SJCRH30 (cell line): Measurements from ENCODE around the gene AKAP12. TPM values are rescaled to one million over a fixed set of nuclear protein-coding genes. Genes with fewer than 3 reads are reported as not detected.
"Not testable (repeated sequence)": the region's sequence is repeated elsewhere in the genome, so short reads cannot be mapped to it uniquely, and the experiment has no call there.

Experiments
- DNase-seq, 2 experiments: peaks; one replicate each; pipeline ENCODE4 v3.0.0-alpha.2; 2015 to 2020
- H3K27ac ChIP-seq: fragments of 250-450 bp; sonication (Bioruptor Pico); 2 replicates; pipeline ENCODE4 v1.5.1; 2020; ENCODE audit warnings: mild to moderate bottlenecking, moderate library complexity
- H3K27me3 ChIP-seq: fragments of 250-450 bp; sonication (Bioruptor Pico); 2 replicates; pipeline ENCODE4 v1.5.1; 2020; ENCODE audit warnings: mild to moderate bottlenecking, moderate library complexity
- H3K36me3 ChIP-seq: fragments of 250-450 bp; sonication (Bioruptor Pico); 2 replicates; pipeline ENCODE4 v1.5.1; 2020; ENCODE audit warnings: mild to moderate bottlenecking, moderate library complexity
- H3K4me1 ChIP-seq: fragments of 250-450 bp; sonication (Bioruptor Pico); 2 replicates; pipeline ENCODE4 v1.5.1; 2020; ENCODE audit warnings: mild to moderate bottlenecking, moderate library complexity
- H3K4me3 ChIP-seq: fragments of 250-450 bp; sonication (Bioruptor Pico); 2 replicates; pipeline ENCODE4 v1.5.1; 2020; ENCODE audit warnings: mild to moderate bottlenecking, moderate library complexity
- H3K9me3 ChIP-seq: fragments of 250-450 bp; sonication (Bioruptor Pico); replicated peaks from 2 replicates; pipeline ENCODE4 v1.5.1; 2020; ENCODE audit warnings: mild to moderate bottlenecking, moderate library complexity
- total RNA-seq: library from RNA; depleted of rRNA; stranded (reverse); fragments of >200 nt; shearing (Covaris generic); gene quantifications from 2 replicates; pipeline ENCODE4 v1.2.3, GENCODE V29; 2014

Gene AKAP12
- total RNA-seq, 1 experiment from 2014 or later = 70.8 TPM

GRCh38 chr6:151374036-151374683 is 134.4 kb downstream of the AKAP12 start:
- H3K27me3 ChIP-seq = no peaks in the 10 kb centered on the region
- no peak overlapping the region for H3K4me3 ChIP-seq
- peaks cover 7% of the 10 kb centered on the region; the same call in 1 of the 2 replicates for H3K9me3 ChIP-seq
- peaks cover 23% of the 10 kb centered on the region for H3K36me3 ChIP-seq
- no peaks in the 10 kb centered on the region for H3K4me1 ChIP-seq
- H3K27ac ChIP-seq = no peak overlapping the region
- no peak for DNase-seq

GRCh38 chr6:151375833-151376232 is 136.1 kb downstream of the AKAP12 start:
- no peak for DNase-seq
- Histone ChIP-seq H3K27me3 (no peaks in the 10 kb centered on the region), H3K9me3 (peaks cover 7% of the 10 kb centered on the region; the same call in 1 of the 2 replicates), H3K36me3 (peaks cover 19% of the 10 kb centered on the region), H3K27ac (no peak overlapping the region), H3K4me3 (no peak overlapping the region), H3K4me1 (no peaks in the 10 kb centered on the region)

- Histone ChIP-seq H3K4me3 (no peak overlapping the region), H3K4me1 (no peaks in the 10 kb centered on the region), H3K36me3 (peaks cover 16% of the 10 kb centered on the region), H3K9me3 (peaks cover 7% of the 10 kb centered on the region; the same call in 1 of the 2 replicates), H3K27ac (no peak overlapping the region), H3K27me3 (no peaks in the 10 kb centered on the region)
- DNase-seq = no peak
Observed at GRCh38 chr6:151376440-151376839, 136.7 kb downstream of the AKAP12 start.

GRCh38 chr6:151377095-151377494 is 137.3 kb downstream of the AKAP12 start:
- Histone ChIP-seq H3K27me3 (no peaks in the 10 kb centered on the region), H3K9me3 (peaks cover 7% of the 10 kb centered on the region; the same call in 1 of the 2 replicates), H3K36me3 (peaks cover 10% of the 10 kb centered on the region), H3K4me3 (no peak overlapping the region), H3K27ac (no peak overlapping the region), H3K4me1 (no peaks in the 10 kb centered on the region)
- DNase-seq = no peak

- Histone ChIP-seq H3K4me1 (peaks cover 19% of the 10 kb centered on the region), H3K4me3 (no peak overlapping the region), H3K36me3 (peaks cover 12% of the 10 kb centered on the region), H3K27ac (no peak overlapping the region), H3K27me3 (no peaks in the 10 kb centered on the region), H3K9me3 (peaks cover 7% of the 10 kb centered on the region; the same call in 1 of the 2 replicates)
- DNase-seq = no peak
Observed at GRCh38 chr6:151379933-151380847, 140.4 kb downstream of the AKAP12 start.

- no peak for DNase-seq
- peaks cover 19% of the 10 kb centered on the region for H3K4me1 ChIP-seq
- H3K27ac ChIP-seq = no peak overlapping the region
- H3K4me3 ChIP-seq = no peak overlapping the region
- peaks cover 7% of the 10 kb centered on the region; the same call in 1 of the 2 replicates for H3K9me3 ChIP-seq
- H3K36me3 ChIP-seq = peaks cover 12% of the 10 kb centered on the region
- H3K27me3 ChIP-seq = no peaks in the 10 kb centered on the region
Observed at GRCh38 chr6:151380848-151381205, 141.1 kb downstream of the AKAP12 start.

DNA sequence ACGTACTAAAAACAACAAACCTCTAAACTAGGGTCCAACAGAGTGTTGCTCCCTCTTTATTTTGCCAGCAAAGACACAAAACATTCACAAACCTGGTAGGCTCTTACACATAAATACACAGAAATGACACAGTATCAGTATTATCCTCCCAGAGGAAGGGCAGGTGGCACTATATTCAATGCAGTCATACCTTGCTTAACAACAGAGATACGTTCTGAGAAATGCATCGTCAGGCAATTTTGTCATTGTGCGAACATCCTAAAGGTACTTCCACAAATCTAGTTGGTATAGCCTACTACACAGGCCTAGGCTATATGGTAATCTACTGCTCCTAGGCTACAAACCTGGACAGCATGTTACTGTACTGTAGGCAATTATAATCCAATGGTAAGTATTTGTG is 142.0 kb downstream of the AKAP12 start:
- Histone ChIP-seq H3K4me1 (peaks cover 19% of the 10 kb centered on the region), H3K27me3 (no peaks in the 10 kb centered on the region), H3K27ac (no peak overlapping the region), H3K4me3 (no peak overlapping the region), H3K9me3 (peaks cover 3% of the 10 kb centered on the region; the same call in 1 of the 2 replicates), H3K36me3 (peaks cover 11% of the 10 kb centered on the region)
- no peak for DNase-seq

DNA sequence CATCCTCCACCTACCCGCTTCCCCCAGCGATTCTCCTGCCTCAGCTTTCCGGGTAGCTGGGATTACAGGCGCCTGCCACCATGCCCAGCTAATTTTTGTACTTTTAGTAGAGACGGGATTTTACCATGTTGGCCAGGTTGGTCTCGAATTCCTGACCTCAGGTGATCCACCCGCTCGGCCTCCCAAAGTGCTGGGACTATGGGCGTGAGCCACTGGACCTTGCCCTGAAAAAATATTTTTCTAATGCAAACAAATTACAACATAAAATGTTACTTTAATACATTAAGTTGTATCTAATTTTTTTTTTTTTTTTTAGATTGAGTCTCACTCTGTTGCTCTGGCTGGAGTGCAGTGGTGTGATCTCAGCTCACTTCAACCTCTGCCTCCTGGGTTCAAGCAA is 142.9 kb downstream of the AKAP12 start:
- not testable (repeated sequence) for DNase-seq, H3K9me3 ChIP-seq, H3K27ac ChIP-seq, H3K27me3 ChIP-seq, H3K4me3 ChIP-seq
- Histone ChIP-seq H3K4me1 (peaks cover 19% of the 10 kb centered on the region), H3K36me3 (peaks cover 11% of the 10 kb centered on the region)

- no peak overlapping the region for H3K4me3 ChIP-seq
- no peaks in the 10 kb centered on the region for H3K9me3 ChIP-seq
- peaks cover 11% of the 10 kb centered on the region for H3K36me3 ChIP-seq
- no peaks in the 10 kb centered on the region for H3K27me3 ChIP-seq
- peak overlapping the region; percentile 57 for H3K27ac ChIP-seq
- DNase-seq = peak; percentile 74 to 79
- H3K4me1 ChIP-seq = peaks cover 19% of the 10 kb centered on the region
Observed at GRCh38 chr6:151384151-151384550, 144.4 kb downstream of the AKAP12 start.

DNA sequence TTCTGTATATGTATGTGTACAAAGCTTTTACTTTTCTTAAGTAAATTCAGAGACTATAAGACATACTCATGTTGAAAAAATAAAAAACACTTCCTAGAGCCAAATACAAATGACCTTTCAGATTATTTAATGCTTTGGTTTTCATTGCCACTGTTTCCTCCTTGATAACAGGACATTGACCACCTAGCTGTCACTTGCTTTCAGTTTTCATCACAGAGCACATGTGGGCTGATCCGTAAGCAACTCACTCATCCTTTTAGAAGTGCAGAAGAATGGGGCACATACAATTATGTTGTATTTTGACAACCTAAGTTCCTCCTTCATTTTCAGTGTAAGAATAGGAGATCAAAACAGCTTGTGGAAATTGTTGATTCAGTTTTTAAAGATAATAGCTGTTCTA is 145.4 kb downstream of the AKAP12 start:
- peaks cover 8% of the 10 kb centered on the region; the same call in 1 of the 2 replicates for H3K36me3 ChIP-seq
- DNase-seq = no peak
- H3K4me1 ChIP-seq = peaks cover 19% of the 10 kb centered on the region
- peak overlapping the region; percentile 57 for H3K27ac ChIP-seq
- no peaks in the 10 kb centered on the region for H3K27me3 ChIP-seq
- H3K4me3 ChIP-seq = no peak overlapping the region
- no peaks in the 10 kb centered on the region for H3K9me3 ChIP-seq

DNA sequence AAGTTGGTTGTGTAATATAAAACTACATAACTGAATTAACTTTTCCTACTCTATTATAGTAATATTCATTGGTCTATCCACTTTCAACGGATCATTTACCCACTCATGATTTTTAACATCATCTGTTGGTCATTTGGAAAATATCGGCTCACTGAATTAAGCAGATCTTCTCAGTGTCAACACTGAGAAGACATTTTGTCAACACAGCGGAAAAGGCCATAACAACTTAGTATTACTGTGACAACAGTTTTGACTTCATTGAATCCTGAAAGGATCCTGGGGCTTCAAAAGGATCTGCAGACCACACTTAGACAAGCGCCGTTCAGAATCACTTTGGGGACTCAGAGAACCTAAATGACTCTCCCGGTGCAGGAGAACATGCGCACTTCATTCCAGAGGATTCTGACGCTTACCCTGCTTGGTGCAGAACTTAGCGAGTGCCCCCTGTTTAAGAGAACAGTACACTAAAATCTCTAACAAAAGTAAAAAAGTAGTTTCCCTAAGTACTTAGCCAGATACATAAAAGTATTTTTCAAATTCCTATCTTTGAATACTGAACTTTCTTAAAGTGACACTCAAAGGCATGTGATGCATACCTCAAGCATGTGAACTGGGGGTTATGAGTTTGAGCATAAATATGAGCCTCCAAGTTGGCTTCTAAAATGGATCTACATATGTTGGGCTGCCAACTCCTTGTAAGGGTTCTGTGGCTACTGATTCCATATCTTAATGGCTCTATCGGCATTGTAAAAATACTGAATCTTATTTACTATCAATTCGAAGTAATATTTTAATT is 147.6 kb downstream of the AKAP12 start:
- Histone ChIP-seq H3K4me1 (peaks cover 22% of the 10 kb centered on the region), H3K27ac (no peak overlapping the region), H3K9me3 (no peaks in the 10 kb centered on the region), H3K4me3 (no peak overlapping the region), H3K27me3 (no peaks in the 10 kb centered on the region), H3K36me3 (peaks cover 5% of the 10 kb centered on the region; the same call in 1 of the 2 replicates)
- DNase-seq = no peak

GRCh38 chr6:151388236-151388635 is 148.5 kb downstream of the AKAP12 start:
- H3K4me1 ChIP-seq = peaks cover 30% of the 10 kb centered on the region
- H3K36me3 ChIP-seq = peaks cover 9% of the 10 kb centered on the region
- DNase-seq = no peak
- no peak overlapping the region for H3K27ac ChIP-seq
- H3K27me3 ChIP-seq = no peaks in the 10 kb centered on the region
- H3K4me3 ChIP-seq = no peak overlapping the region
- no peaks in the 10 kb centered on the region for H3K9me3 ChIP-seq

DNA sequence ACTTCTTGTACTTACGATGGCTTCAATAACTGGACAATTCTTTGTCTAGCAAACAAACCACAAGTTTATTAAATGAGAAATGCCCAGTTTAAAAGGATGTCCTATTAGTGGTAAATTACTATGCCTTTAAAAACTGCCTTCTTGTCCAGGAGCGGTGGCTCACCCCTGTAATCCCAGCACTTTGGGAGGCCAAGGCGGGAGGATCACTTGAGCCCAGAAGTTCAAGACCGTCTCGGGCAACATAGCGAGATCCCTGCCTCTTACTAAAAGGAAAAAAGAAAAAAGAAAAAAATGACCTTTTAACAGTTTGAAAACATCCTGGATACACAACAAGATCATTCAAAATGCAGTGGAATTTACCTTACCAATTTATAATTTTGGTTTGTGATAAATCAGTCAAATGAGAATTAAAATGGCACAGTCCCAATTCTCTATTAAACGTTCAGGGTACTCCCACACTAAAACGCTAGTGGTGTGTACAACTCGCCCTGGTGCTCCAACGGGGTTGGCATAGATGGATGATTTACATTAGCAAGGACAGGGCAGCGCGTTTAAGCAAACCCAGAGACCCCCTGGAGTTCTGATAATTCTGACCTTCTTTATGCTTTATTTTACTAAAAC is 149.3 kb downstream of the AKAP12 start:
- H3K9me3 ChIP-seq = no peaks in the 10 kb centered on the region
- H3K4me1 ChIP-seq = peaks cover 23% of the 10 kb centered on the region
- no peaks in the 10 kb centered on the region for H3K27me3 ChIP-seq
- peak overlapping the region; percentile 99 for H3K4me3 ChIP-seq
- H3K27ac ChIP-seq = peak overlapping the region; percentile 97
- DNase-seq = no peak
- H3K36me3 ChIP-seq = peaks cover 7% of the 10 kb centered on the region

DNA sequence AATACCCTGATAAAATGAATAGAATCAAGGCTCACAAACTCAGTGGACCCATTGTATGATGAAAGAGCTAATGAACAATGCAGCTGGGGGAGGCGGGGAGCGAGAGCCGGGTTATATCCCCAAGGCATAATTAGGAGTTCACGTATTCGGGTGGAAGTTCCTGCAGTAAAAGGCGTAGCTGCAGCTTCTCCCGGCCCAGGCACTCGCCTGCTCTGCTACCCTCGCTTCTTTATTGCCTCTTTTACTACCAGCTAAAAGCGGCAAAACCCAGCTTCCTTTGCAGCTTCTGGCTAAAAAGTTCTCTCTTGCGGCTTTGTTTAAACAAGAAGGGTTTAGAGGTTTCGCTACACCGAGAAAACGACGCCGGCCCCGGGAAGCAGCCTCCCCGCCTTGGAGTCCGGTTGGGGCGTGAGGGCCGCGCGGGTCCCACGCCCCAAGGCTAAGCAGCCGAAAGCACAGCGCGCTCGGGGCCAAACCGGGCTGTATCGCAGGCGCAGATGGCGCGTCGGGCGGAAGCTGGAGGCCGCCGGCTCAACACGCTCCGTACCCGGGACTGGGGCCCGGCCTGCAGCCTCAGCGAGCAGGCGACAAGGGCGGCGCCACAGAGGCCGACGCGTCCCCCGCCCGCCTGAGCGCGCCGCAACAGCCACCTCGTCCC is 150.0 kb downstream of the AKAP12 start:
- DNase-seq = peak; percentile 81 to 89
- H3K4me3 ChIP-seq = peak overlapping the region; percentile 99
- H3K36me3 ChIP-seq = peaks cover 7% of the 10 kb centered on the region
- peaks cover 17% of the 10 kb centered on the region for H3K4me1 ChIP-seq
- peak overlapping the region; percentile 97 for H3K27ac ChIP-seq
- no peaks in the 10 kb centered on the region for H3K9me3 ChIP-seq
- no peaks in the 10 kb centered on the region for H3K27me3 ChIP-seq
